ENCODE data around the gene OLFM4. TPM values are rescaled to one million over a fixed set of nuclear protein-coding genes. Genes with fewer than 3 reads are reported as not detected.

Gene OLFM4
- total and polyA plus RNA-seq, 5 donors from 2014 or later: not detected

DNA sequence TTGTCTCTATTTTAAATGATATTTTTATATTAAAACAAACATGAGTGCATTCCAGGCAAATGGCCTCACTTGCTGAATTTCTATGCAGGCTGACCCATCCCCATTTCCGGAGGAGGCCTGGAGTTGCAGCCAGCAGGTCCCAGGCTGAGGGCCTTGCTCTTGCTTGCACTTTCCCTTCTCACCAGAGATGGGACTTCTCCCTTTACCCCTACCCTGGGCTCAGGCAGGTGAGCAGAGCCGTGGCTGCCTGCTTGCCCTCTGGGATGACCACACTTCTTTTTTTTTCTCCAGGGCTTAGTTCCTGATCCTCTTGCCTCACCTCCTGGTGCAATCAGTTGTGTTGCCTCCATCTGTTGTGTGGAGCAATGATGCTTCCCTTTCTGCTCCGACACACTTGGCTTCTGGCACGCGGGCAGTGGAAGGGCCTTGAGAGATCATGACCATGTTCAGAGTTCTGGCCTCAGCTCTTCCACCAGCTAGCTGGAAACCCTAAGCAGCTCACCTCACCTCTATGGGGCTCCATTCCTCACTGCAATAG, 11.1 kb upstream of the OLFM4 start:
- no peak overlapping the region for H3K27ac Mint-ChIP-seq
- no peak overlapping the region for H3K4me3 Mint-ChIP-seq
- Histone ChIP-seq H3K4me3 (ENCODE audit: low read depth, low read length) (no peak overlapping the region), H3K36me3 (ENCODE audit: control insufficient read depth, insufficient read depth, low read length) (no peaks in the 10 kb centered on the region), H3K27ac (ENCODE audit: insufficient read depth, low read length, poor library complexity, severe bottlenecking) (no peak overlapping the region), H3K27me3 (ENCODE audit: control insufficient read depth, insufficient read depth, low read length) (no peaks in the 10 kb centered on the region), H3K9me3 (ENCODE audit: control insufficient read depth in 2 of 2, low read length in 2 of 2) (no peaks in the 10 kb centered on the region), H3K4me1 (ENCODE audit: control insufficient read depth, insufficient read depth, low read length, poor library complexity, severe bottlenecking) (no peaks in the 10 kb centered on the region)
- ATAC-seq (ENCODE audit: low read depth in 2 of 2): no peak
- peaks cover 0 to 9% (median 0%) of the 10 kb centered on the region in 7 donors for H3K9me3 Mint-ChIP-seq
- no peaks in the 10 kb centered on the region for H3K36me3 Mint-ChIP-seq
- no peak for DNase-seq
- H3K27me3 Mint-ChIP-seq: no peaks in the 10 kb centered on the region
- peaks cover 0 to 4% (median 0%) of the 10 kb centered on the region in 4 donors for H3K4me1 Mint-ChIP-seq

DNA sequence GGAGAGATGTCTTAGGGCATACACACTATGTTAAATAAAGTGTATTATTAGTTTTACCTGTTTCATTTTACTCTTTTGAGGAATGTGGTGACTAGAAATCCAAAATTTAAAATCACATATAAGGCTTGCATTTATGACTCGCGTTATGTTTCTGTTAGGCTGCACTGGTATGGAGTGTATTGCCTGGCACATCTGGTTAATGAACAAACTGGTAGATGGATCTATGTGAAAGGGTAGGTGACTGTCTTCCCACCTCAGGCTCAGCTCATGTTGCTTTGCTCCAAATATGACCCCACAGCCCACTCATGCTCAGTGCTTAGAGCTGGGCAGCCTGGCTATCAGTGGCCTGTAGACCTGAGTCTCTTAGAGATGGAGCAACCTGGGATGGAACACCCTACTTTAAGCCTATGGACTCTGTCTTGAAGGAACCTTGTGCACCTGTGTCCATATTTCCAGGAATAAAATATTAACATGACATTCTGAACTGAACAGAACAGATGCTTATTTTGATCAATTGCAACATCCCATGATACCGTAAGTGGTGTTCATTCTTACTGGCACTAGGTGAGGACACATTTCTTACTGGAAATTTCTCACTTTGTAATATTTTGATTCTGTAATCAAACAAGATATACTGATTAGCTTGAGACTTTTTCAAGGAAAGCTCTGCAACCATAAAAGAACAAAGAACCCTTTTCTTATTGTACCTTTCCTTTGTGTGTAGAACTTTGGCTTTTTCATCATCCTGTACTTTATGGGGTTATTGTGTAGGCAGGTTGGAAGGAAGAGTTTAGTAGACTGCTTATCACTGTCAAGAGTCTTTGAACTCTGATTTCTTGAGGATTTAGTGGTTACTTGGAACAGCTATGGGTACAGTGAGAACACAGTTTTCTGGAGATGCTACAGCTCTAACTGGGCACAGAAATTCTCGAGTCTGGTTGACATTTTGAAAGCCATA, 9.6 kb upstream of the OLFM4 start:
- no peaks in the 10 kb centered on the region for H3K27me3 ChIP-seq (ENCODE audit: control insufficient read depth, insufficient read depth, low read length)
- Mint-ChIP-seq H3K9me3 (peaks cover 0 to 9% (median 0%) of the 10 kb centered on the region in 7 donors), H3K4me1 (peaks cover 0 to 4% (median 0%) of the 10 kb centered on the region in 4 donors), H3K27ac (no peak overlapping the region), H3K4me3 (no peak overlapping the region), H3K36me3 (no peaks in the 10 kb centered on the region), H3K27me3 (no peaks in the 10 kb centered on the region)
- no peak for ATAC-seq (ENCODE audit: low read depth in 2 of 2)
- no peaks in the 10 kb centered on the region for H3K9me3 ChIP-seq (ENCODE audit: control insufficient read depth in 2 of 2, low read length in 2 of 2)
- H3K27ac ChIP-seq (ENCODE audit: insufficient read depth, low read length, poor library complexity, severe bottlenecking): no peak overlapping the region
- no peak for DNase-seq
- H3K4me1 ChIP-seq (ENCODE audit: control insufficient read depth, insufficient read depth, low read length, poor library complexity, severe bottlenecking): no peaks in the 10 kb centered on the region
- no peak overlapping the region for H3K4me3 ChIP-seq (ENCODE audit: low read depth, low read length)
- no peaks in the 10 kb centered on the region for H3K36me3 ChIP-seq (ENCODE audit: control insufficient read depth, insufficient read depth, low read length)

DNA sequence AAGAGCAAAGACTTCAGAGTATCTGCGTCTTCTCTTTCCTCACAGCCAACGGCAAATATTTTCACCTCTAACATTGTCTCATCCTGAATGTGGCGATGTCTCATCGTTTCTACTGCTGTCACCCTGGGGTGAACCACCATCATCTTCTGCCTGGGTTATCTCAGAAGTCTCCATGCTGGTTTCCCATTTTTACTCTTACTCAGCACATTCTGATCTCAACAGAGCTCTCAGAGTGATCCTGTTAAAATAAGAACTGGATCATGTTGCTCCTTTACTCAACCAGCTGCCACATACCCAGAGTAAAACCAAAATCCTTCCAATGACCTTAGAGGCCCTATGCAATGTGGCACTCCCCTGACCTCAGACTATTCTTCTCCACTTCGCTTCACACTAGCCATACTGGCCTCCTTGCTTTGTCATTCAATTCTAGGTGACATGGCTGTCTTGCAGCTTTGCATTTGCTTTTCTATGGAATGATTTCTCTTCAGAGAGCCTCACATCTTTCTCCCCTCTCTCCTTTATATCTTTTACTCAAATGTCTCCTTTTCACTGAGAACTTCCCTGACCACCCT, 7.8 kb upstream of the OLFM4 start:
- Mint-ChIP-seq H3K4me1 (peaks cover 0 to 1% (median 0%) of the 10 kb centered on the region in 4 donors), H3K27me3 (no peaks in the 10 kb centered on the region), H3K4me3 (no peak overlapping the region), H3K27ac (no peak overlapping the region), H3K36me3 (no peaks in the 10 kb centered on the region), H3K9me3 (peaks cover 0 to 9% (median 0%) of the 10 kb centered on the region in 7 donors)
- Histone ChIP-seq H3K36me3 (ENCODE audit: control insufficient read depth, insufficient read depth, low read length) (no peaks in the 10 kb centered on the region), H3K4me3 (ENCODE audit: low read depth, low read length) (no peak overlapping the region), H3K4me1 (ENCODE audit: control insufficient read depth, insufficient read depth, low read length, poor library complexity, severe bottlenecking) (no peaks in the 10 kb centered on the region), H3K27me3 (ENCODE audit: control insufficient read depth, insufficient read depth, low read length) (no peaks in the 10 kb centered on the region), H3K9me3 (ENCODE audit: control insufficient read depth in 2 of 2, low read length in 2 of 2) (no peaks in the 10 kb centered on the region), H3K27ac (ENCODE audit: insufficient read depth, low read length, poor library complexity, severe bottlenecking) (no peak overlapping the region)
- no peak for ATAC-seq (ENCODE audit: low read depth in 2 of 2)
- DNase-seq: no peak

DNA sequence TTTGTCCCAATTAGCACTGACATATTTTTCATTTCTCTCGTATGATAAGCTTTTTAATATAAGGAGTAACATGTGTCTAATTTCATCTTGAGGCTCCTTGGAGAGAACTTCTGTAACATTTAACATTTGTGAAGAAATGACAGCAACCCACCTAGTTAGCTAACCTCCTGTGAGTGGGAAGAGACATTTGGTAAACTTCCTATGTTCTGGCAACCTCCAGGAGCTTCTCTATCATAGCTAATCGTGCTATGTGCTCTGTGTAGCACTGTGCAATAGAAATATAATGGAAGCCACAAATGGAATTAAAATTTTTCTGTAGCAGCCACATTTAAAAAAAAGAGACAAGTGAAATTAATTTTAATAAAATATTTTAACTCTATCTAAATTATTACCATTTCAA, 5.4 kb upstream of the OLFM4 start:
- Mint-ChIP-seq H3K9me3 (peaks cover 0 to 4% (median 0%) of the 10 kb centered on the region in 7 donors), H3K36me3 (no peaks in the 10 kb centered on the region), H3K4me3 (no peak overlapping the region), H3K27me3 (no peaks in the 10 kb centered on the region), H3K4me1 (no peaks in the 10 kb centered on the region), H3K27ac (no peak overlapping the region)
- Histone ChIP-seq H3K4me1 (ENCODE audit: control insufficient read depth, insufficient read depth, low read length, poor library complexity, severe bottlenecking) (no peaks in the 10 kb centered on the region), H3K27me3 (ENCODE audit: control insufficient read depth, insufficient read depth, low read length) (no peaks in the 10 kb centered on the region), H3K4me3 (ENCODE audit: low read depth, low read length) (no peak overlapping the region), H3K9me3 (ENCODE audit: control insufficient read depth in 2 of 2, low read length in 2 of 2) (no peaks in the 10 kb centered on the region), H3K36me3 (ENCODE audit: control insufficient read depth, insufficient read depth, low read length) (no peaks in the 10 kb centered on the region), H3K27ac (ENCODE audit: insufficient read depth, low read length, poor library complexity, severe bottlenecking) (no peak overlapping the region)
- no peak for DNase-seq
- ATAC-seq (ENCODE audit: low read depth in 2 of 2): no peak

DNA sequence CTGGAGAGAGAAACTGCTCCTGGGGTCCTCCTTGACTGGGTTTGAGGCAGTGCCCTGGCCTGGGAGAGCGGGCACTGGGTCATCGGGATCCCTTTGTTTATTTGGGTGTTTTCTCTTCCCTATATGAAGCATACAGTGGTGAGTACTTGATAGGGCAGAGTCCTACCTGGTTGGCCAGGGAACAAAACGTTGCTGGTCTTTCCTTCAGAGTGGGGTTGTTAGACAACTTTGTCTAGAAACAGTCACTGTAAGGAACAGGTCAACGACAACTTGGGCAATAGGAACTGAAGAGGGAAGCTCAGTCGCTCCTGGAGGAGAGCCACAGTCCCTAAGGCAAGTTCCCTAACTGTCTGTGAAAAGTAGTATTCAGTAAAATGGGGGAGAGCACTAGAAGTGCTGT, 550 bp upstream of the OLFM4 start:
- no peaks in the 10 kb centered on the region for H3K9me3 ChIP-seq (ENCODE audit: control insufficient read depth in 2 of 2, low read length in 2 of 2)
- Mint-ChIP-seq H3K9me3 (peaks cover 0 to 1% (median 0%) of the 10 kb centered on the region in 7 donors), H3K4me1 (no peaks in the 10 kb centered on the region), H3K4me3 (no peak overlapping the region), H3K27me3 (no peaks in the 10 kb centered on the region), H3K27ac (no peak overlapping the region), H3K36me3 (no peaks in the 10 kb centered on the region)
- H3K27me3 ChIP-seq (ENCODE audit: control insufficient read depth, insufficient read depth, low read length): no peaks in the 10 kb centered on the region
- no peak overlapping the region for H3K4me3 ChIP-seq (ENCODE audit: low read depth, low read length)
- H3K27ac ChIP-seq (ENCODE audit: insufficient read depth, low read length, poor library complexity, severe bottlenecking): no peak overlapping the region
- ATAC-seq (ENCODE audit: low read depth in 2 of 2) (no peak), DNase-seq (no peak)
- H3K36me3 ChIP-seq (ENCODE audit: control insufficient read depth, insufficient read depth, low read length): no peaks in the 10 kb centered on the region
- H3K4me1 ChIP-seq (ENCODE audit: control insufficient read depth, insufficient read depth, low read length, poor library complexity, severe bottlenecking): no peaks in the 10 kb centered on the region

DNA sequence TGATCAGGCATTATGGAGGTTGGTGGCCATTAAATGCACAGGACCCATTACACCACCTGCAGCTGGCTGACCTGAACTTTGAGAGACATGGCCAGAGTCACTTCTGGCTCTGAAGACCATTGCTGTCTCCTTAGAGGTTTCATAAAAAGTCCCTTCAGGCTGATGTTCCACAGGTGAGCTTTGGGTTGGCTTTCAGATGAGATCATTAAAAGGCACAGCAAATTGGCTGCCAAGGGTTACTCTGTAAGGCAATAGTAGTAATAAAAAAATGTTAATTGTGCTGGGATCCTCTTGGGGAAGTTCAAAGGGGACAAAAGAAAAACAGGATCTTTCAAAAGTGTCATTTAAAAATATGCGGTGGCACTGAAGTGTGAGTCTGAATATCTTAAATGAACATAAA, 4.2 kb downstream of the OLFM4 start:
- DNase-seq: no peak
- H3K27me3 Mint-ChIP-seq: no peaks in the 10 kb centered on the region
- H3K4me1 ChIP-seq (ENCODE audit: control insufficient read depth, insufficient read depth, low read length, poor library complexity, severe bottlenecking): no peaks in the 10 kb centered on the region
- H3K4me3 ChIP-seq (ENCODE audit: low read depth, low read length): no peak overlapping the region
- no peaks in the 10 kb centered on the region for H3K36me3 ChIP-seq (ENCODE audit: control insufficient read depth, insufficient read depth, low read length)
- peaks cover 0 to 1% (median 0%) of the 10 kb centered on the region in 7 donors for H3K9me3 Mint-ChIP-seq
- no peaks in the 10 kb centered on the region for H3K9me3 ChIP-seq (ENCODE audit: control insufficient read depth in 2 of 2, low read length in 2 of 2)
- no peaks in the 10 kb centered on the region for H3K4me1 Mint-ChIP-seq
- no peak overlapping the region for H3K4me3 Mint-ChIP-seq
- no peaks in the 10 kb centered on the region for H3K27me3 ChIP-seq (ENCODE audit: control insufficient read depth, insufficient read depth, low read length)
- H3K36me3 Mint-ChIP-seq: no peaks in the 10 kb centered on the region
- no peak overlapping the region for H3K27ac Mint-ChIP-seq
- no peak overlapping the region for H3K27ac ChIP-seq (ENCODE audit: insufficient read depth, low read length, poor library complexity, severe bottlenecking)
- ATAC-seq (ENCODE audit: low read depth in 2 of 2): no peak

DNA sequence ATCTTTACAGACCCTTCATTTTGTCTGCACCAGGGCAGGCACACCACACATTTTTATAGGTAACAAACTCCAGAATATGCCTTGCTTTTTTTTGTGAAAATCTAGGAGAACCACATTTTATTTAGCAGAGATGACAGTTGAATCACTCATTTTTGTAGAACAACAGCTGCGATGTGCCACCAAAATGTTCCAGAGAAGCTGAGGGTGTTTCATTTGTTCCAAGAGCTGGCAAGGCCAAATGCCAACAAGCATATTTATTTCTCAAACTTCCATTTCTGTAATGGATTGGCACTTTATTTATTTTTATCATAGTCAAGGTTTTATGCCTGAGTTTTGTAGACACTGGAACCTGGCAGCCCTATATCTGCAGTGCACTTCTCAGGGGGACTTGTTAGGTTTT, 10.4 kb downstream of the OLFM4 start:
- Mint-ChIP-seq H3K4me3 (no peak overlapping the region), H3K36me3 (no peaks in the 10 kb centered on the region), H3K27me3 (peaks cover 5% of the 10 kb centered on the region), H3K9me3 (no peaks in the 10 kb centered on the region), H3K4me1 (no peaks in the 10 kb centered on the region), H3K27ac (no peak overlapping the region)
- Histone ChIP-seq H3K4me1 (ENCODE audit: control insufficient read depth, insufficient read depth, low read length, poor library complexity, severe bottlenecking) (no peaks in the 10 kb centered on the region), H3K36me3 (ENCODE audit: control insufficient read depth, insufficient read depth, low read length) (no peaks in the 10 kb centered on the region), H3K27me3 (ENCODE audit: control insufficient read depth, insufficient read depth, low read length) (no peaks in the 10 kb centered on the region), H3K27ac (ENCODE audit: insufficient read depth, low read length, poor library complexity, severe bottlenecking) (no peak overlapping the region), H3K9me3 (ENCODE audit: control insufficient read depth in 2 of 2, low read length in 2 of 2) (no peaks in the 10 kb centered on the region), H3K4me3 (ENCODE audit: low read depth, low read length) (no peak overlapping the region)
- ATAC-seq (ENCODE audit: low read depth in 2 of 2) (no peak), DNase-seq (no peak)
